GM23248 (cell line): ENCODE measurements around the gene GPR65.

ENCODE experiments used
- EZH2 ChIP-seq: fragments of 200-600 bp; sonication (generic); IDR thresholded peaks from 2 replicates; pipeline ENCODE4 v1.6.1; 2018; ENCODE audit warnings: antibody characterized with exemption, mild to moderate bottlenecking; ENCODE audit not compliant: insufficient read depth, poor library complexity, severe bottlenecking
- EZH2phosphoT487 ChIP-seq: fragments of 200-600 bp; sonication (generic); IDR thresholded peaks from 2 replicates; pipeline ENCODE4 v1.6.1; 2018; ENCODE audit warnings: antibody characterized with exemption, moderate library complexity, mild to moderate bottlenecking, low read depth; ENCODE audit not compliant: insufficient read depth

DNA sequence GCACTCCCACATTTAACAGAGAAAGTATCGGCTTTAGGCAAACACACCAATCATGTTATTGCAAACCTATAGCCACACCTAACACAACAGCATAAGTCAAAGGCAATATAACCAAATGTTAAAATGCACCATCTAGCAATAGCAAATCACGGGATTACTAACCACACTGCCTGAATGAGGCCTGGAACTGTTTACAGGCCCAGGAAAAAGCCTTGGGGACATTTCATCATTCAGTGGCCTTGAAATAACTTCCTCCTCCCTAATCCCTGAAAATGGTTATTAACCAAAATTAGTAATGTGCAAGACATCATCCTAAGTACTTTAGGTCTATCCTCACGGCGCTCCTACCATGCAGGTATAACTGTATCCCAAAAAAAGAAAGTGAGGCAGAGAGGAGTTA is 14.3 kb upstream of the GPR65 start:
- TF ChIP-seq EZH2 (no peak), EZH2phosphoT487 (no peak)
